ENCODE measurements around the gene GRWD1. TPM values are rescaled to one million over a fixed set of nuclear protein-coding genes. Genes with fewer than 3 reads are reported as not detected.

The GRWD1 gene
- total and polyA plus RNA-seq, 2 of the 4 experiments (the other 2 are of a cell fraction) = 22.0 to 22.5 TPM

DNA sequence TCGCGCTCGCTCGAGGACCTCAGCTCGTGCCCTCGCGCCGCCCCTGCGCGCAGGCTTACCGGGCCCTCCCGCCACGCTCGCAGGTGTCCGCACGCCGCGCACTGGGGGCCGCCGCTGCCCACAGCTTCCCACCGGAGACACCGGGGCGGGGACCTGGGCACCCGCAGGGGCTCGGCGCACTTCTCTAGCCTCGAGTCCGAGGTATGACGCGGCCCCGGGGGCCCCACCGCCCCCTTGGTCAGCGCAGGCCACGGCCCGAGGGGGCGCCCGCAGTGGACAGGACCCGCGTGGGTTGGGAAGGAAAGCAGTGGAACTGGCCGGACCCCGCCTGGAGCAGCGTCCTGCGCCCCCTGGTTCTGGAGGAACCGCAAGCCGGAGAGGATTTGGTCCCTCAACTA is 2.1 kb upstream of the GRWD1 start:
- ATAC-seq (ENCODE audit: low read depth) (no peak), DNase-seq (no peak)
- ChIA-PET POLR2A (ENCODE audit: unreplicated experiment) (no interaction called here), CTCF (no interaction called here)
- 28% methylated on average over 19 of the region's 45 CpGs; no CpG with 5 or more reads in 1 of the 2 experiments for WGBS, 2 experiments (ENCODE audit: extremely low coverage in 2 of 2, insufficient read length in 1 of 2)
- no peak overlapping the region for H3K18ac ChIP-seq (ENCODE audit: low read depth, low read length)
- H3K4ac ChIP-seq (ENCODE audit: low read depth, low read length) = no peak overlapping the region
- no peak overlapping the region for H2BK20ac ChIP-seq (ENCODE audit: low read depth, low read length)
- H4K8ac ChIP-seq (ENCODE audit: low read depth in 2 of 2, low read length in 2 of 2) = no peak overlapping the region
- H4K20me1 ChIP-seq (ENCODE audit: insufficient read depth, low read length) = no peaks in the 10 kb centered on the region
- H3K4me3 ChIP-seq (ENCODE audit: insufficient read depth, low read depth, low read length) = no peak overlapping the region
- peaks cover 7 to 23% of the 10 kb centered on the region in 2 experiments for H3K79me1 ChIP-seq (ENCODE audit: low read depth in 1 of 2, low read length in 2 of 2)
- no peak overlapping the region for H3K14ac ChIP-seq (replicated peaks; ENCODE audit: low read depth, low read length)
- no peak overlapping the region for H2AK9ac ChIP-seq (replicated peaks; ENCODE audit: low read depth, low read length, poor library complexity)
- H3K36me3 ChIP-seq (ENCODE audit: control insufficient read depth, insufficient read depth, low read length) = peaks cover 2% of the 10 kb centered on the region; the same call in 1 of the 2 replicates
- in situ Hi-C loops (cut with MboI; ENCODE audit: low sequenced_read_pairs) = no loop called here
- H3K56ac ChIP-seq (ENCODE audit: extremely low read depth, insufficient read depth, low read length) = no peak overlapping the region
- peak overlapping the region; percentile 96 for H2AFZ ChIP-seq (replicated peaks; ENCODE audit: low read length, poor library complexity)
- no peaks in the 10 kb centered on the region for H3K9me3 ChIP-seq (ENCODE audit: control insufficient read depth, insufficient read depth, low read length)
- H4K5ac ChIP-seq (ENCODE audit: low read depth, low read length) = no peak overlapping the region
- no peak overlapping the region for H2BK15ac ChIP-seq (ENCODE audit: low read depth, low read length)
- no peak overlapping the region for H2BK120ac ChIP-seq (ENCODE audit: low read depth, low read length)
- intact Hi-C loops (cut with micrococcal nuclease) = no loop called here
- H3K23ac ChIP-seq (ENCODE audit: low read depth, low read length) = no peak overlapping the region
- H3K9ac ChIP-seq (ENCODE audit: low read depth, low read length) = no peak overlapping the region
- TF ChIP-seq, protein P1, sequence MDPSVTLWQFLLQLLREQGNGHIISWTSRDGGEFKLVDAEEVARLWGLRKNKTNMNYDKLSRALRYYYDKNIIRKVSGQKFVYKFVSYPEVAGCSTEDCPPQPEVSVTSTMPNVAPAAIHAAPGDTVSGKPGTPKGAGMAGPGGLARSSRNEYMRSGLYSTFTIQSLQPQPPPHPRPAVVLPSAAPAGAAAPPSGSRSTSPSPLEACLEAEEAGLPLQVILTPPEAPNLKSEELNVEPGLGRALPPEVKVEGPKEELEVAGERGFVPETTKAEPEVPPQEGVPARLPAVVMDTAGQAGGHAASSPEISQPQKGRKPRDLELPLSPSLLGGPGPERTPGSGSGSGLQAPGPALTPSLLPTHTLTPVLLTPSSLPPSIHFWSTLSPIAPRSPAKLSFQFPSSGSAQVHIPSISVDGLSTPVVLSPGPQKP (IDR thresholded peaks at IDR 0.05; ENCODE audit: borderline replicate concordance, low read depth, low read length) = no peak
- TF ChIP-seq MAZ (IDR thresholded peaks at IDR 0.05; ENCODE audit: borderline replicate concordance, low read depth, low read length) (no peak), SMC3 (IDR thresholded peaks at IDR 0.05; ENCODE audit: low read depth, low read length) (no peak), CEBPB (IDR thresholded peaks at IDR 0.05; ENCODE audit: low read depth, low read length) (no peak), RFX5 (IDR thresholded peaks at IDR 0.05; ENCODE audit: low read depth, low read length) (no peak), NFE2L2 (IDR thresholded peaks at IDR 0.05; ENCODE audit: low read depth, low read length) (no peak), MAFK (IDR thresholded peaks at IDR 0.05; ENCODE audit: low read depth, low read length) (no peak)
- TF ChIP-seq, protein P2, sequence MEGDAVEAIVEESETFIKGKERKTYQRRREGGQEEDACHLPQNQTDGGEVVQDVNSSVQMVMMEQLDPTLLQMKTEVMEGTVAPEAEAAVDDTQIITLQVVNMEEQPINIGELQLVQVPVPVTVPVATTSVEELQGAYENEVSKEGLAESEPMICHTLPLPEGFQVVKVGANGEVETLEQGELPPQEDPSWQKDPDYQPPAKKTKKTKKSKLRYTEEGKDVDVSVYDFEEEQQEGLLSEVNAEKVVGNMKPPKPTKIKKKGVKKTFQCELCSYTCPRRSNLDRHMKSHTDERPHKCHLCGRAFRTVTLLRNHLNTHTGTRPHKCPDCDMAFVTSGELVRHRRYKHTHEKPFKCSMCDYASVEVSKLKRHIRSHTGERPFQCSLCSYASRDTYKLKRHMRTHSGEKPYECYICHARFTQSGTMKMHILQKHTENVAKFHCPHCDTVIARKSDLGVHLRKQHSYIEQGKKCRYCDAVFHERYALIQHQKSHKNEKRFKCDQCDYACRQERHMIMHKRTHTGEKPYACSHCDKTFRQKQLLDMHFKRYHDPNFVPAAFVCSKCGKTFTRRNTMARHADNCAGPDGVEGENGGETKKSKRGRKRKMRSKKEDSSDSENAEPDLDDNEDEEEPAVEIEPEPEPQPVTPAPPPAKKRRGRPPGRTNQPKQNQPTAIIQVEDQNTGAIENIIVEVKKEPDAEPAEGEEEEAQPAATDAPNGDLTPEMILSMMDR (conservative IDR thresholded peaks at IDR 0.05; ENCODE audit: low read depth, low read length) = no peak
- H3K4me1 ChIP-seq (ENCODE audit: control insufficient read depth, insufficient read depth, low read length) = peaks cover 8% of the 10 kb centered on the region
- no peak overlapping the region for H4K91ac ChIP-seq (ENCODE audit: insufficient read depth, low read depth, low read length)
- no peak overlapping the region for H3K27ac ChIP-seq (ENCODE audit: insufficient read depth, low read length)
- no peak overlapping the region; the same call in 1 of the 2 replicates for H3K4me2 ChIP-seq (ENCODE audit: low read depth, low read length)
- no peak overlapping the region for H2BK5ac ChIP-seq (ENCODE audit: low read depth, low read length, poor library complexity, severe bottlenecking)
- dilution Hi-C loops (cut with HindIII; ENCODE audit: low sequenced_read_pairs, unreplicated experiment) = no loop called here
- no peak overlapping the region for H2AK5ac ChIP-seq (ENCODE audit: low read depth, low read length)
- no TSS peak for BruUV-seq (replicated peaks)
- peaks cover 4% of the 10 kb centered on the region for H3K9me1 ChIP-seq (ENCODE audit: insufficient read depth, low read length)
- peaks cover 19% of the 10 kb centered on the region for H3K27me3 ChIP-seq (ENCODE audit: control insufficient read depth, insufficient read depth, low read length)
